Suprapubic skin (tissue), 4 donors: ENCODE data around the gene GALNT7.

Source experiments
- POLR2A ChIP-seq, 2 donors: fragments of 450-650 bp; IDR thresholded peaks; one replicate each; pipeline ENCODE4 v1.6.1; 2017; ENCODE audit warnings: antibody characterized with exemption in 2 of 2, mild to moderate bottlenecking in 2 of 2, moderate library complexity in 2 of 2
- POLR2AphosphoS5 ChIP-seq, 3 donors: sonication (generic); formaldehyde crosslinking; IDR thresholded peaks; one replicate each; pipeline ENCODE4 v1.6.1; 2017; ENCODE audit warnings: antibody characterized with exemption in 3 of 3

GRCh38 chr4:173205656-173206055 is 37.0 kb downstream of the GALNT7 start:
- no peak for TF ChIP-seq POLR2AphosphoS5 (IDR thresholded peaks at IDR 0.05)
- no peak for TF ChIP-seq POLR2A (IDR thresholded peaks at IDR 0.05)
